Measurements from ENCODE around the gene ARHGAP1.

The ARHGAP1 gene

GRCh38 chr11:46637546-46637945, 62.9 kb downstream of the ARHGAP1 start:
- no peak overlapping the region for H3K4me3 ChIP-seq (replicated peaks in 1 of 2; ENCODE audit: low read depth in 2 of 2, low read length in 2 of 2)
- TF ChIP-seq, protein P1, sequence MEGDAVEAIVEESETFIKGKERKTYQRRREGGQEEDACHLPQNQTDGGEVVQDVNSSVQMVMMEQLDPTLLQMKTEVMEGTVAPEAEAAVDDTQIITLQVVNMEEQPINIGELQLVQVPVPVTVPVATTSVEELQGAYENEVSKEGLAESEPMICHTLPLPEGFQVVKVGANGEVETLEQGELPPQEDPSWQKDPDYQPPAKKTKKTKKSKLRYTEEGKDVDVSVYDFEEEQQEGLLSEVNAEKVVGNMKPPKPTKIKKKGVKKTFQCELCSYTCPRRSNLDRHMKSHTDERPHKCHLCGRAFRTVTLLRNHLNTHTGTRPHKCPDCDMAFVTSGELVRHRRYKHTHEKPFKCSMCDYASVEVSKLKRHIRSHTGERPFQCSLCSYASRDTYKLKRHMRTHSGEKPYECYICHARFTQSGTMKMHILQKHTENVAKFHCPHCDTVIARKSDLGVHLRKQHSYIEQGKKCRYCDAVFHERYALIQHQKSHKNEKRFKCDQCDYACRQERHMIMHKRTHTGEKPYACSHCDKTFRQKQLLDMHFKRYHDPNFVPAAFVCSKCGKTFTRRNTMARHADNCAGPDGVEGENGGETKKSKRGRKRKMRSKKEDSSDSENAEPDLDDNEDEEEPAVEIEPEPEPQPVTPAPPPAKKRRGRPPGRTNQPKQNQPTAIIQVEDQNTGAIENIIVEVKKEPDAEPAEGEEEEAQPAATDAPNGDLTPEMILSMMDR (IDR thresholded peaks at IDR 0.05; ENCODE audit: low read depth, low read length), result no peak
- no peak for DNase-seq (ENCODE audit: low read depth in 2 of 2)

GRCh38 chr11:46635557-46636139, 64.8 kb downstream of the ARHGAP1 start:
- no peak overlapping the region for H3K4me3 ChIP-seq (replicated peaks in 1 of 2; ENCODE audit: low read depth in 2 of 2, low read length in 2 of 2)
- DNase-seq (ENCODE audit: low read depth in 2 of 2), result no peak
- TF ChIP-seq, protein P1 (IDR thresholded peaks at IDR 0.05; ENCODE audit: low read depth, low read length), result no peak

- TF ChIP-seq, protein P1 (IDR thresholded peaks at IDR 0.05; ENCODE audit: low read depth, low read length), result no peak
- no peak overlapping the region for H3K4me3 ChIP-seq (replicated peaks in 1 of 2; ENCODE audit: low read depth in 2 of 2, low read length in 2 of 2)
- DNase-seq (ENCODE audit: low read depth in 2 of 2), result no peak
Observed at GRCh38 chr11:46633291-46634217, 66.9 kb downstream of the ARHGAP1 start.

DNA sequence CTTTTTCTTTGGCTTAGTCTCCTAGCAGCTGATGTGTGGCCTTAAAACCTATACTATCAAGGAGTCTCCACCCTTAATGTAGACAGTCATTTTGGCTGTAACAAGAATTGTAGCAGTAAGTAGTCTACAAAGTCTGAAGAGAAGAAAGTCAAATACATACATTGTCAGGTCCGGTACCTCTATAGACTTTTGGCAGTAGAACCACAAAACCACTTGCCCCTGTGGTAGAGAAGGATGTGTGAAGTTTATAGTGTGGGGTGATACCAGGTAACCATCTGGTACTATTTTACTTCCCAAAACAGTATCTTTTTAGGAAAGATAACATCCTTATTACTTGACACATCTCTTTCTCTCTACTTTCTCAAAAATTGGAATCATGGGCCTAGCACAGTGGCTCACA, 67.9 kb downstream of the ARHGAP1 start:
- no peak overlapping the region for H3K4me3 ChIP-seq (replicated peaks in 1 of 2; ENCODE audit: low read depth in 2 of 2, low read length in 2 of 2)
- DNase-seq (ENCODE audit: low read depth in 2 of 2), result no peak
- TF ChIP-seq, protein P1 (IDR thresholded peaks at IDR 0.05; ENCODE audit: low read depth, low read length), result no peak

DNA sequence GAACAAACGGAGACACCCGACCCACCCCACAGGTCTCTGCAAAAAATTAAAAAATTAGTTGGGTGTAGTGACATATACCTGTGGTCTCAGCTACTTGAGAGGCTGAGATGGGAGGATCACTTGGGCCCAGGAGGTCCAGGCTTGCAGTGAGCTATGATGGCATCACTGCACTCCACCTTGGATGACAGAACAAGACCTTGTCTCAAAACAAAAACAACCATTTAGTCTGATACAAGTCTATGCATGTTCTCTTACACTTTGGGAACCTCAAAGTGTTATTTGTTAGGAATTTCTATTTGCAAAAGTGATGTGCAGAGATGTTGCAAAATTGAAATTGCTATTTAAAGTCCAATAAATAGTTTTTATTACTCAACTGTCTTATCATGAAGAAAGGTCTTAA, 68.7 kb downstream of the ARHGAP1 start:
- no peak overlapping the region for H3K4me3 ChIP-seq (replicated peaks in 1 of 2; ENCODE audit: low read depth in 2 of 2, low read length in 2 of 2)
- TF ChIP-seq, protein P1 (IDR thresholded peaks at IDR 0.05; ENCODE audit: low read depth, low read length), result no peak
- no peak for DNase-seq (ENCODE audit: low read depth in 2 of 2)

GRCh38 chr11:46630237-46630636, 70.2 kb downstream of the ARHGAP1 start:
- TF ChIP-seq, protein P1 (IDR thresholded peaks at IDR 0.05; ENCODE audit: low read depth, low read length), result no peak
- DNase-seq (ENCODE audit: low read depth in 2 of 2), result no peak
- no peak overlapping the region for H3K4me3 ChIP-seq (replicated peaks in 1 of 2; ENCODE audit: low read depth in 2 of 2, low read length in 2 of 2)
